ENCODE results near the gene GATA5.

DNA sequence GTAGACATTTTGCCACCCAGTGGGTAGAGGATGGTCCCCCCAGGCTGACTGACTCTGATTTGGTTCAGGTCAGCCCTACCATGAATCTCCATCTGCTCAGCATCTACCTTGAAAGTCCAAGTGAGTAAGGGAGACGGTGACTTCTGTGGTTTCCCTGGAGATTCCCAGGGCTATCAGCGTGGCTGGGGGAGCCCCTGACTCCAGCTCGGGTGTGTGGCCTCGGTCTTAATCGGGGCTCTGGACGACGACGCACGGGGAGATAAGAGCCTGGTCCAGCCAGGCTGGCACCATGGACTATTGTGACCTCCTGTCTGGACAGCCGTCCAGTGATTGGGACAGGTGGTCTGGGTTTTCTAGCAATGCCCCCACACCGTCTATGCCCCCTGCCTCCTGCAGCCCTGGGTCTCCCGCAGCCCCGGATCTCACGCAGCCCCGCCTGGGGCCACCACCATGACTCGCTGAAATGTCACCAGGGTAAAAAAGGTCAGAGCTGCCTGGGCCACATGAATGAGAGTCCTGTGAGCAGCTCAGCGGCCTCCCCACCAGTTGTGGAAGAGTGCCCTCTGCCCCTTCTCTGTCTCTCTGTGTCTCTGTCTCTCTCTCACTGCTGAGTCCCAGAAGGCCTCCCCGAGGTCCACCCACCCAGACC is 47.1 kb upstream of the GATA5 start:
- TF ChIP-seq EZH2 (IDR thresholded peaks at IDR 0.05; ENCODE audit: low read depth) = no peak
- TF ChIP-seq, protein P1, sequence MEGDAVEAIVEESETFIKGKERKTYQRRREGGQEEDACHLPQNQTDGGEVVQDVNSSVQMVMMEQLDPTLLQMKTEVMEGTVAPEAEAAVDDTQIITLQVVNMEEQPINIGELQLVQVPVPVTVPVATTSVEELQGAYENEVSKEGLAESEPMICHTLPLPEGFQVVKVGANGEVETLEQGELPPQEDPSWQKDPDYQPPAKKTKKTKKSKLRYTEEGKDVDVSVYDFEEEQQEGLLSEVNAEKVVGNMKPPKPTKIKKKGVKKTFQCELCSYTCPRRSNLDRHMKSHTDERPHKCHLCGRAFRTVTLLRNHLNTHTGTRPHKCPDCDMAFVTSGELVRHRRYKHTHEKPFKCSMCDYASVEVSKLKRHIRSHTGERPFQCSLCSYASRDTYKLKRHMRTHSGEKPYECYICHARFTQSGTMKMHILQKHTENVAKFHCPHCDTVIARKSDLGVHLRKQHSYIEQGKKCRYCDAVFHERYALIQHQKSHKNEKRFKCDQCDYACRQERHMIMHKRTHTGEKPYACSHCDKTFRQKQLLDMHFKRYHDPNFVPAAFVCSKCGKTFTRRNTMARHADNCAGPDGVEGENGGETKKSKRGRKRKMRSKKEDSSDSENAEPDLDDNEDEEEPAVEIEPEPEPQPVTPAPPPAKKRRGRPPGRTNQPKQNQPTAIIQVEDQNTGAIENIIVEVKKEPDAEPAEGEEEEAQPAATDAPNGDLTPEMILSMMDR (conservative IDR thresholded peaks at IDR 0.05) = no peak

Data from PC-9 (cell line).